ENCODE results near the gene GALR1.

GRCh38 chr18:77220726-77221125 is 28.9 kb upstream of the GALR1 start:
- TF ChIP-seq POLR2AphosphoS5 (IDR thresholded peaks at IDR 0.05; ENCODE audit: low read depth, low read length) (no peak), TAF1 (IDR thresholded peaks at IDR 0.05; ENCODE audit: borderline replicate concordance, insufficient read depth, low read length) (no peak), REST (IDR thresholded peaks at IDR 0.05; ENCODE audit: insufficient read depth in 1 of 2, low read depth in 2 of 2, low read length in 2 of 2) (no peak)

All from PFSK-1 (cell line).